HepG2 (cell line): ENCODE measurements around the gene CTCF. TPM values are rescaled to one million over a fixed set of nuclear protein-coding genes. Genes with fewer than 3 reads are reported as not detected.

Experiments used
- ARNT ChIP-seq: fragments of 450-650 bp; IDR thresholded peaks from 2 replicates; pipeline ENCODE4 v1.6.1; 2017
- ATF7 ChIP-seq, 2 experiments: fragments of 450-650 bp in 1 of 2; sonication (generic) in 1 of 2; formaldehyde crosslinking in 1 of 2; IDR thresholded peaks; 2 replicates each; pipeline versions ENCODE4 v1.4.0 to v1.6.1; 2016 to 2020; ENCODE audit warnings: antibody characterized with exemption in 1 of 2, mild to moderate bottlenecking in 1 of 2, missing genetic modification reagents in 1 of 2
- HOXA3 ChIP-seq: sonication (generic); formaldehyde crosslinking; IDR thresholded peaks from 2 replicates; pipeline ENCODE4 v1.5.0; 2020; ENCODE audit warnings: missing genetic modification reagents
- HOXA9 ChIP-seq: sonication (generic); formaldehyde crosslinking; IDR thresholded peaks from 2 replicates; pipeline ENCODE4 v1.8.1; 2022; ENCODE audit warnings: missing genetic modification reagents, mild to moderate bottlenecking, moderate library complexity, borderline replicate concordance
- MXI1 ChIP-seq: IDR thresholded peaks from 3 replicates; pipeline ENCODE4 v1.6.1; 2012; ENCODE audit warnings: low read depth, low read length, inconsistent platforms, borderline replicate concordance
- NONO ChIP-seq, 2 experiments: fragments of 450-650 bp in 1 of 2; sonication (generic) in 1 of 2; formaldehyde crosslinking in 1 of 2; IDR thresholded peaks in 1 of 2; conservative IDR thresholded peaks in 1 of 2; 2 replicates each; pipeline versions ENCODE4 v1.6.1 to v1.8.0; 2017 to 2022; ENCODE audit warnings: mild to moderate bottlenecking in 1 of 2, missing genetic modification reagents in 1 of 2, moderate library complexity in 1 of 2
- SRSF1 ChIP-seq: fragments of 200-400 bp; formaldehyde crosslinking; optimal IDR thresholded peaks from 2 replicates; pipeline ENCODE3; 2017; ENCODE audit warnings: mild to moderate bottlenecking, low read depth, low read length, moderate library complexity
- TBX2 ChIP-seq: sonication (generic); formaldehyde crosslinking; IDR thresholded peaks from 2 replicates; pipeline ENCODE4 v1.5.0; 2020; ENCODE audit warnings: missing genetic modification reagents, mild to moderate bottlenecking, borderline replicate concordance
- ZMYM4 ChIP-seq: sonication (generic); formaldehyde crosslinking; IDR thresholded peaks from 2 replicates; pipeline ENCODE4 v1.8.1; 2023; ENCODE audit warnings: mild to moderate bottlenecking, missing genetic modification reagents
- ZNF160 ChIP-seq: sonication (generic); formaldehyde crosslinking; IDR thresholded peaks from 2 replicates; pipeline ENCODE4 v1.8.0; 2022; ENCODE audit warnings: mild to moderate bottlenecking, inconsistent platforms, missing genetic modification reagents
- ZNF644 ChIP-seq: IDR thresholded peaks from 2 replicates; pipeline ENCODE4 v1.6.1; 2016; ENCODE audit warnings: low read depth
- ZNF772 ChIP-seq: sonication (generic); formaldehyde crosslinking; IDR thresholded peaks from 2 replicates; pipeline ENCODE4 v1.5.0; 2020; ENCODE audit warnings: mild to moderate bottlenecking, missing genetic modification reagents
- polyA plus RNA-seq, 8 experiments: library from polyadenylated mRNA; depleted of rRNA in 3 of 8; stranded (reverse) in 7 of 8; unstranded in 1 of 8; fragments of >200 nt; fragmentation: Illumina TruSeq in 4 of 8; extraction: Trizol in 4 of 8; gene quantifications; 2 replicates each; pipeline versions ENCODE4 v1.2.1 to v1.2.3, GENCODE V29; 2011 to 2016; ENCODE audit warnings: low read depth in 4 of 8, missing spikeins in 1 of 8, mixed read lengths in 1 of 8; ENCODE audit not compliant: insufficient read depth in 1 of 8
- total RNA-seq, 5 experiments: library from RNA; depleted of rRNA; stranded (reverse); fragments of >200 nt; fragmentation: Illumina TruSeq; extraction: Trizol; gene quantifications; 2 replicates each; pipeline ENCODE4 v1.2.3, GENCODE V29; 2016; ENCODE audit warnings: low read depth in 1 of 5
- TF ChIP-seq, protein P1 (sequence below): IDR thresholded peaks from 2 replicates; pipeline ENCODE4 v1.6.1; 2018; ENCODE audit warnings: missing genetic modification reagents, mild to moderate bottlenecking, missing compliant biosample characterization
- TF ChIP-seq, protein P2 (sequence below): sonication (generic); formaldehyde crosslinking; IDR thresholded peaks from 2 replicates; pipeline ENCODE4 v1.4.0; 2020; ENCODE audit warnings: missing genetic modification reagents, borderline replicate concordance
- TF ChIP-seq, protein P3 (sequence below): sonication (generic); formaldehyde crosslinking; IDR thresholded peaks from 2 replicates; pipeline ENCODE4 v1.9.0; 2021; ENCODE audit warnings: missing genetic modification reagents, borderline replicate concordance
- TF ChIP-seq, protein P4 (sequence below): sonication (generic); formaldehyde crosslinking; IDR thresholded peaks from 2 replicates; pipeline ENCODE4 v1.4.0; 2020; ENCODE audit warnings: missing genetic modification reagents
- TF ChIP-seq, protein P5 (sequence below): sonication (generic); formaldehyde crosslinking; IDR thresholded peaks from 2 replicates; pipeline ENCODE4 v1.4.0; 2020; ENCODE audit warnings: missing genetic modification reagents, borderline replicate concordance

CTCF gene
- total and polyA plus RNA-seq, 2 of the 13 experiments (the other 11 are each of a cell fraction or from before 2014, with no cell fraction given): 19.5 to 37.5 TPM

DNA sequence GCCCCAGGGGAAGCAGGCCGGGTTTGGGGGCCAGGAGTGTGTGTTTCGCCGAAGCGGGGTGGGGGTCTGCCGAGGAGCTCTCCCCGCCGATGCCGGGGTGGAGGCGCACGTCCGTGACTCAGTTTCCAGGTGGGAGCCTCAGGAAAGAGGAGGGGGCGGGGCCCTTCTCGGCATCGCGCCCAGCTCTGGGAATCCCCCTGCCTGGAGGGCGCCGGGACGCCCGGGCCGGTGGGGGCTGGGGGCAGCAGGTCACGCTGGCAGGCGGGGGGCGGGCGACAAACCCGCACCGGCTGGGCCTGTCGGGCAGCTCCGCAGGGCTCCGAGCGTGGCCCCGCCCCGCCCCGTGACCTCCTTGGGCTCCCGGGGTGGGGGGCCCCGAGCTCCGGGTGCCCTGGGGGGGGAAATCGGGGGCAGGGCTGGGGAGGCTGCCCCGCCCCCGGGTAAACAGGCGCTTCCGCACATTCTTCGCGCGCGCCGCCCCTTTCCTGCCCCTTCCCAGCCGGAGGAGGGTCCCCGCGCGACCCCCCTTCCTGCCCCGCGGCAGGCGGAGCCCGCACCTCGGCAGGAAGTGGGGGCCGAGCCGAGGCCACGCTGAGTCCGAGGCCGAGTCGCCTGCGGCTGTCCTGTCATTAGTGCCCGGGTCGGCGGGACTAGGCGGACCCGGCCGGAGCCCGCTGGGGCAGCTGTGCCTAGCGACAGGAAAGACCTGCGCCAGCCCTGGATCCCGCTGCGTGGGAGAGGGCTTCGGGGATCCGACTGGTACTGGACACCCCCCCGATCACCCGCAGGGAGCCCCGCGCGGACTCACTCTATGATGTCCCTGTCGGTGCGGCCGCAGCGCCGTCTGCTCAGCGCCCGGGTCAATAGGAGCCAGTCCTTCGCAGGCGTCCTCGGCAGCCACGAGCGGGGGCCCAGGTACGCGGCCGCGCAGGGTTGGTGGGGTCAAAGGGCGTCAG, 24.4 kb upstream of the CTCF start (continued):
- no peak for TF ChIP-seq ZNF644
- TF ChIP-seq, protein P1, sequence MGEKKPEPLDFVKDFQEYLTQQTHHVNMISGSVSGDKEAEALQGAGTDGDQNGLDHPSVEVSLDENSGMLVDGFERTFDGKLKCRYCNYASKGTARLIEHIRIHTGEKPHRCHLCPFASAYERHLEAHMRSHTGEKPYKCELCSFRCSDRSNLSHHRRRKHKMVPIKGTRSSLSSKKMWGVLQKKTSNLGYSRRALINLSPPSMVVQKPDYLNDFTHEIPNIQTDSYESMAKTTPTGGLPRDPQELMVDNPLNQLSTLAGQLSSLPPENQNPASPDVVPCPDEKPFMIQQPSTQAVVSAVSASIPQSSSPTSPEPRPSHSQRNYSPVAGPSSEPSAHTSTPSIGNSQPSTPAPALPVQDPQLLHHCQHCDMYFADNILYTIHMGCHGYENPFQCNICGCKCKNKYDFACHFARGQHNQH (CRISPR knock-in tag): peak; percentile 59; the same call in 1 of the 2 replicates
- TF ChIP-seq ATF7 (IDR thresholded peaks at IDR 0.05): no peak
- TF ChIP-seq ATF7 (CRISPR knock-in tag; IDR thresholded peaks at IDR 0.05): no peak
- TF ChIP-seq, protein P2, sequence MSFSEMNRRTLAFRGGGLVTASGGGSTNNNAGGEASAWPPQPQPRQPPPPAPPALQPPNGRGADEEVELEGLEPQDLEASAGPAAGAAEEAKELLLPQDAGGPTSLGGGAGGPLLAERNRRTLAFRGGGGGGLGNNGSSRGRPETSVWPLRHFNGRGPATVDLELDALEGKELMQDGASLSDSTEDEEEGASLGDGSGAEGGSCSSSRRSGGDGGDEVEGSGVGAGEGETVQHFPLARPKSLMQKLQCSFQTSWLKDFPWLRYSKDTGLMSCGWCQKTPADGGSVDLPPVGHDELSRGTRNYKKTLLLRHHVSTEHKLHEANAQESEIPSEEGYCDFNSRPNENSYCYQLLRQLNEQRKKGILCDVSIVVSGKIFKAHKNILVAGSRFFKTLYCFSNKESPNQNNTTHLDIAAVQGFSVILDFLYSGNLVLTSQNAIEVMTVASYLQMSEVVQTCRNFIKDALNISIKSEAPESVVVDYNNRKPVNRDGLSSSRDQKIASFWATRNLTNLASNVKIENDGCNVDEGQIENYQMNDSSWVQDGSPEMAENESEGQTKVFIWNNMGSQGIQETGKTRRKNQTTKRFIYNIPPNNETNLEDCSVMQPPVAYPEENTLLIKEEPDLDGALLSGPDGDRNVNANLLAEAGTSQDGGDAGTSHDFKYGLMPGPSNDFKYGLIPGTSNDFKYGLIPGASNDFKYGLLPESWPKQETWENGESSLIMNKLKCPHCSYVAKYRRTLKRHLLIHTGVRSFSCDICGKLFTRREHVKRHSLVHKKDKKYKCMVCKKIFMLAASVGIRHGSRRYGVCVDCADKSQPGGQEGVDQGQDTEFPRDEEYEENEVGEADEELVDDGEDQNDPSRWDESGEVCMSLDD (CRISPR knock-in tag): peak; percentile 52; the same call in 1 of the 2 replicates
- 0 out of 2 replicates have a peak, but pooled peaks have one; percentile 54 for TF ChIP-seq HOXA3 (CRISPR knock-in tag)
- no peak for TF ChIP-seq ARNT
- peak; percentile 44 for TF ChIP-seq SRSF1
- TF ChIP-seq, protein P3, sequence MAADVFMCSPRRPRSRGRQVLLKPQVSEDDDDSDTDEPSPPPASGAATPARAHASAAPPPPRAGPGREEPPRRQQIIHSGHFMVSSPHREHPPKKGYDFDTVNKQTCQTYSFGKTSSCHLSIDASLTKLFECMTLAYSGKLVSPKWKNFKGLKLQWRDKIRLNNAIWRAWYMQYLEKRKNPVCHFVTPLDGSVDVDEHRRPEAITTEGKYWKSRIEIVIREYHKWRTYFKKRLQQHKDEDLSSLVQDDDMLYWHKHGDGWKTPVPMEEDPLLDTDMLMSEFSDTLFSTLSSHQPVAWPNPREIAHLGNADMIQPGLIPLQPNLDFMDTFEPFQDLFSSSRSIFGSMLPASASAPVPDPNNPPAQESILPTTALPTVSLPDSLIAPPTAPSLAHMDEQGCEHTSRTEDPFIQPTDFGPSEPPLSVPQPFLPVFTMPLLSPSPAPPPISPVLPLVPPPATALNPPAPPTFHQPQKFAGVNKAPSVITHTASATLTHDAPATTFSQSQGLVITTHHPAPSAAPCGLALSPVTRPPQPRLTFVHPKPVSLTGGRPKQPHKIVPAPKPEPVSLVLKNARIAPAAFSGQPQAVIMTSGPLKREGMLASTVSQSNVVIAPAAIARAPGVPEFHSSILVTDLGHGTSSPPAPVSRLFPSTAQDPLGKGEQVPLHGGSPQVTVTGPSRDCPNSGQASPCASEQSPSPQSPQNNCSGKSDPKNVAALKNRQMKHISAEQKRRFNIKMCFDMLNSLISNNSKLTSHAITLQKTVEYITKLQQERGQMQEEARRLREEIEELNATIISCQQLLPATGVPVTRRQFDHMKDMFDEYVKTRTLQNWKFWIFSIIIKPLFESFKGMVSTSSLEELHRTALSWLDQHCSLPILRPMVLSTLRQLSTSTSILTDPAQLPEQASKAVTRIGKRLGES (CRISPR knock-in tag): no peak
- TF ChIP-seq TBX2 (CRISPR knock-in tag): peak; percentile 61; the same call in 1 of the 2 replicates
- TF ChIP-seq, protein P4, sequence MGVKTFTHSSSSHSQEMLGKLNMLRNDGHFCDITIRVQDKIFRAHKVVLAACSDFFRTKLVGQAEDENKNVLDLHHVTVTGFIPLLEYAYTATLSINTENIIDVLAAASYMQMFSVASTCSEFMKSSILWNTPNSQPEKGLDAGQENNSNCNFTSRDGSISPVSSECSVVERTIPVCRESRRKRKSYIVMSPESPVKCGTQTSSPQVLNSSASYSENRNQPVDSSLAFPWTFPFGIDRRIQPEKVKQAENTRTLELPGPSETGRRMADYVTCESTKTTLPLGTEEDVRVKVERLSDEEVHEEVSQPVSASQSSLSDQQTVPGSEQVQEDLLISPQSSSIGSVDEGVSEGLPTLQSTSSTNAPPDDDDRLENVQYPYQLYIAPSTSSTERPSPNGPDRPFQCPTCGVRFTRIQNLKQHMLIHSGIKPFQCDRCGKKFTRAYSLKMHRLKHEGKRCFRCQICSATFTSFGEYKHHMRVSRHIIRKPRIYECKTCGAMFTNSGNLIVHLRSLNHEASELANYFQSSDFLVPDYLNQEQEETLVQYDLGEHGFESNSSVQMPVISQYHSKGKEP (CRISPR knock-in tag): no peak
- TF ChIP-seq MXI1: peak; percentile 28; the same call in 1 of the 3 replicates
- TF ChIP-seq NONO (IDR thresholded peaks at IDR 0.05): no peak
- TF ChIP-seq NONO (CRISPR knock-in tag; conservative IDR thresholded peaks at IDR 0.05): peak; percentile 47
- TF ChIP-seq ZNF160 (CRISPR knock-in tag): no peak
- no peak for TF ChIP-seq HOXA9 (CRISPR knock-in tag)
- no peak for TF ChIP-seq ZNF772 (CRISPR knock-in tag)
- no peak for TF ChIP-seq ZMYM4 (CRISPR knock-in tag)
- TF ChIP-seq, protein P5, sequence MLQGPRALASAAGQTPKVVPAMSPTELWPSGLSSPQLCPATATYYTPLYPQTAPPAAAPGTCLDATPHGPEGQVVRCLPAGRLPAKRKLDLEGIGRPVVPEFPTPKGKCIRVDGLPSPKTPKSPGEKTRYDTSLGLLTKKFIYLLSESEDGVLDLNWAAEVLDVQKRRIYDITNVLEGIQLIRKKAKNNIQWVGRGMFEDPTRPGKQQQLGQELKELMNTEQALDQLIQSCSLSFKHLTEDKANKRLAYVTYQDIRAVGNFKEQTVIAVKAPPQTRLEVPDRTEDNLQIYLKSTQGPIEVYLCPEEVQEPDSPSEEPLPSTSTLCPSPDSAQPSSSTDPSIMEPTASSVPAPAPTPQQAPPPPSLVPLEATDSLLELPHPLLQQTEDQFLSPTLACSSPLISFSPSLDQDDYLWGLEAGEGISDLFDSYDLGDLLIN (CRISPR knock-in tag): no peak
